ENCODE results near the gene SLC19A1.
"Not testable (repeated sequence)": the region's sequence is repeated elsewhere in the genome, so short reads cannot be mapped to it uniquely, and the experiment has no call there.

Gene SLC19A1

GRCh38 chr21:45576838-45577737 is 34.8 kb upstream of the SLC19A1 start:
- no peak for DNase-seq (ENCODE audit: low read depth in 2 of 2)

- DNase-seq (ENCODE audit: low read depth in 2 of 2): no peak
These were observed 34.0 kb upstream of the SLC19A1 start for GRCh38 chr21:45575993-45576837.

GRCh38 chr21:45575304-45575992 is 33.2 kb upstream of the SLC19A1 start:
- no peak for DNase-seq (ENCODE audit: low read depth in 2 of 2)

DNA sequence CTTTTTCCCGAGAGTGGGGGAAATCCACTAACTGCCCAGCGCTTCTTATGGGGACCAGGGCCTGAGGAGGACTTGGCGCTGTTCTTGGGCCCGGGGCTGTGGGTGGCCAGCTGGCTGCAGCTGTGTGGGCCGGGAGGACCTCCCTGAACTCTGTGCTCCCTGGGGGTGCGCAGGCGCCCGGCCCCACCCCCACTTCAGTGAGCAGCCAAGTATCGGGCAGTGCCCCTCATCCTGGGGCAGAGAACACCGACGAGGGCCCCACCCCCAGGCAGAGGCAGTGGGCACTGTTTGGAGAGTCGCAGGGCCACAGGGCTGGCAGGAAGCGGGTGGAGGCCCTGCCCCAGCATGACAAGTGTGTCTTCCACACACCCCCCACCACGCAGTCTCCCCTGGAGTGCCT is 32.5 kb upstream of the SLC19A1 start:
- DNase-seq (ENCODE audit: low read depth in 2 of 2): no peak

GRCh38 chr21:45574081-45574501 is 31.9 kb upstream of the SLC19A1 start:
- no peak for DNase-seq (ENCODE audit: low read depth in 2 of 2)

GRCh38 chr21:45573452-45574035 is 31.3 kb upstream of the SLC19A1 start:
- DNase-seq (ENCODE audit: low read depth in 2 of 2): no peak

- no peak for DNase-seq (ENCODE audit: low read depth in 2 of 2)
These were observed 30.7 kb upstream of the SLC19A1 start for GRCh38 chr21:45572783-45573451.

- DNase-seq (ENCODE audit: low read depth in 2 of 2): no peak
These were observed 30.0 kb upstream of the SLC19A1 start for GRCh38 chr21:45572231-45572630.

GRCh38 chr21:45571641-45572040 is 29.4 kb upstream of the SLC19A1 start:
- DNase-seq (ENCODE audit: low read depth in 2 of 2): no peak

GRCh38 chr21:45570826-45571601 is 28.8 kb upstream of the SLC19A1 start:
- DNase-seq (ENCODE audit: low read depth in 2 of 2): no peak

GRCh38 chr21:45570071-45570470 is 27.8 kb upstream of the SLC19A1 start:
- DNase-seq (ENCODE audit: low read depth in 2 of 2): no peak

- DNase-seq (ENCODE audit: low read depth in 2 of 2): no peak
These were observed 26.1 kb upstream of the SLC19A1 start for GRCh38 chr21:45568383-45568782.

DNA sequence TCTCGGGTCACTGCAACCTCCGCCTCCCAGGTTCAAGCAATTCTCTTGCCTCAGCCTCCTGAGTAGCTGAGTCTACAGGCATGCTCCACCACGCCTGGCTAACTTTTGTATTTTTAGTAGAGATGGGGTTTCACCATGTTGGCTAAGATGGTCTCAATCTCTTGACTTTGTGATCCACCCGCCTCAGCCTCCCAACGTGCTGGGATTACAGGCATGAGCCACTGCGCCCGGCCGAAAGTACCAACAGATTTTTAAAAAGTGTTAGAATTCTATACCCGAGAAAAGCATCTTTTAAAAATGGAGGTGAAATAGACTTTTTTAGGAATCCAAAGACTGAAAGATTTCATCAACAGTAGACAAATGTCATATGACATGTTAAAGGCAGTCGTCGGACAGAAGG is 21.9 kb upstream of the SLC19A1 start:
- DNase-seq (ENCODE audit: low read depth in 2 of 2): not testable (repeated sequence)

DNA sequence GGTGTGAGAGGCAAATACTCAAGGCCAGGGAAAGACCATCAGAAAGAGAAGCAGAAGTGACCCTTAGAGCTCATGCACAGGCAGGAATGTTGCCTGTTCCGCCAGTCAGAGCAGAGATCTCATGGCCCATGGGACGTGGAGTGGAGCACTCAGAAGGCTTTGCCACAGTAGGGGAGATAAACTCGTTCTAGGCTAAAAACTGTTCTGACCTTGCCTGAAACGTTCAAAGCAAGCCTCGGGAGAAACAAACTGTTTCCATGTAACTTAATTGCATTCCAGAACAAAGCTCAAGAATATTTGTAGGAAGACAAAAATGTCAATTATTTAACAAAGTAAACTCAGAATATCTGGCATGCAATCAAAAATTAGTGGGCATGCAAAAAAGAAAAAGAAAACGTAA is 20.7 kb upstream of the SLC19A1 start:
- DNase-seq (ENCODE audit: low read depth in 2 of 2): no peak

GRCh38 chr21:45562402-45562801 is 20.2 kb upstream of the SLC19A1 start:
- no peak for DNase-seq (ENCODE audit: low read depth in 2 of 2)

DNA sequence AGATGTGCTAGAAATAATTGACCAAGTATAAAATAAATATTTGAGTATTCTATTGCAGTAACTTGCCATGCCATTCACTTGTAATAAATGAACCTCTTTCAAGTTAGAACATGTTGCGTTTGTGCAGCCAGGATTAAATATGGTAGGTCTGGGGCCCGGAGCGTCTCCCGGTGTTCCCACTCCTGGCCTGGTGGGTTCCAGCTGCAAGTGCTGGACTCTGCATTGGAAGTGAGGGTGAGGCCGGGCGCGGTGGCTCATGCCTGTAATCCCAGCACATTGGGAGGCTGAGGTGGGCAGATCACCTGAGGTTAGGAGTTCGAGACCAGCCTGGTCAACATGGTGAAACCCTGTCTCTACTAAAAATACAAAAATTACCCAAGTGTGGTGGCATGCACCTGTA is 19.0 kb upstream of the SLC19A1 start:
- not testable (repeated sequence) for DNase-seq (ENCODE audit: low read depth in 2 of 2)

DNA sequence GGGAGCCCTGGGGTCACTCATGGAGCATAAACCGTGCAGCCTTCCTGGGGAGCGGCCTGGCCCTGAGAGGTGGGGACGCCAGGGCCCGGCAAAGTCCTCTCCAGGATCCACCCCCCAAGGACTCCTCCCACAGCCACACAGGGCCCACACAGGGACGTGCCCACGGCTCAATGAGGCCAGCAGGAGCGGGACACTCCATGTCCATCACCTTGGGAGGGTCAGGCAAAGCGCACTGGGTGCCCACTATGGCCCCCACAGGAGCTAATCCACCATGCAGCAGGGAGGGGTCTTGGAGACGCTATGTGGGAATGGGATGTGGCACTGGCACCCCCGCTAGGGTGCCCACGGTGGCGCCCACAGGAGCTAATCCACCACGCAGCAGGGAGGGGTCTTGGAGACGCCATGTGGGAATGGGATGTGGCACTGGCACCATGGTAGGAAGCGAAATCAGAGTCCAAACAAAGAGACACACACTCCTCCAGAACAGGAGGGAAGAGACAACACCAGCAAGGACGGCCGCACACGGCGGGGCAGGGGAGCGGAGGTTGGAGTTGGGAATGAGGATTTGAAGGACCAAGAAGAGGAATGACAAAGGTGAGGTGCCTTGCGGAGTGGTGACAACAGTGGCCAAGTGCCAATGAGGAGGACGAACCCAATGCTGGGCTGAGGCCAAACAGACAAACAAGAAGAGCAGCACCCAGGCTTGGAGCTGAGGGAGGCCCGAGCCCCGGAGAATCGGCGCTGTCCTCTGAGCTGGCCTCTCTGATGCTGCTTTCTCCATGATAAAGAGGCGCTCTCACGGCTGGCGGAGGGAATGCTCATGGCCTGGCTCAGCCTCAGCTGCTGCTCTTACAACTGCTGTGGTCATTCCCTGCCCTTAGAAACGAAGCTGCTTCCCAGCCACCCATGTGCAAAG is 18.1 kb upstream of the SLC19A1 start:
- DNase-seq (ENCODE audit: low read depth in 2 of 2): no peak

- no peak for DNase-seq (ENCODE audit: low read depth in 2 of 2)
These were observed 17.2 kb upstream of the SLC19A1 start for GRCh38 chr21:45559216-45560105.
